Peyer's patch (tissue), 4 donors: ENCODE data around the gene SEPTIN6.

Source experiments
- POLR2A ChIP-seq, 2 donors: fragments of 450-650 bp; IDR thresholded peaks; one replicate each; pipeline ENCODE4 v1.5.1; 2017; ENCODE audit warnings: antibody characterized with exemption in 2 of 2, mild to moderate bottlenecking in 2 of 2, moderate library complexity in 2 of 2
- TF ChIP-seq, protein P1 (sequence below), 6 experiments: fragments of 450-650 bp in 4 of 6; fragments of 200-600 bp in 2 of 6; sonication (generic) in 1 of 6; IDR thresholded peaks; one replicate each; pipeline ENCODE4 v1.5.1; 2017 to 2019; ENCODE audit warnings: antibody characterized with exemption in 6 of 6, mild to moderate bottlenecking in 3 of 6, moderate library complexity in 1 of 6

DNA sequence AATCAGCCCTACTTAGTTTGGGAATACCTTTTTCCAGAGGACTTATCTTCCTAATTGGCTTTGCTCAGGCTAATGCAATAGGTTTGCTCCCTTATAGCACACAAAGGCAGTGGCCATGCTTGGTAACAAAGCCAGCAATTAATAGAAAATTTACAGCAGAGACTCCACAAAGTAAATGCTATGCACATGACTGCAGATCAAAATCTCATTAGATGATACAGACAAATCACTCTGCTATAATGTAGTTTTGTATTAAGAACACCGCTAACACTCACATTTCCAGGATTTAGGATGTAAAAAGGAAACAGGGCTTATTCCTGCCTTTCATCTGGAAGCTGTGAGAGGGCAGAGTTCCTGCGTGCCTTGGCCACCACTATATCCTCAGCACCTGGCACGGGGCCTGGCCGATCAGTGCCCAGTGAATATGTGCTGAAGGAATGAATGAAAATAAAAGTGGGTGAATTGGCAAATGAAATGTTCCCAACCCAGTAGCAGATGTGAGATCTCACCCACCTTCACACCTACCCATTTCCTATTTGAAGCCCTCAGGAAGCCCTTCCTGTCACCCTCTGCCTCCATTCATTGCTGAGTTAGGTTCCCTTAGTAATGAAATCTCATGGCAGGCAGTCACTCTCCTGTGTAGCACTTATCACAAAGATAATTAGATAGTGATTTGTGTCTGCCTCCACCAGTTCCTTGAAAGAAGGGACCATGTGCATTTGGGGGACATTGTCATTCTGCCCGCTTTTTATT lies 5.1 kb downstream of the SEPTIN6 start:
- TF ChIP-seq, protein P1, sequence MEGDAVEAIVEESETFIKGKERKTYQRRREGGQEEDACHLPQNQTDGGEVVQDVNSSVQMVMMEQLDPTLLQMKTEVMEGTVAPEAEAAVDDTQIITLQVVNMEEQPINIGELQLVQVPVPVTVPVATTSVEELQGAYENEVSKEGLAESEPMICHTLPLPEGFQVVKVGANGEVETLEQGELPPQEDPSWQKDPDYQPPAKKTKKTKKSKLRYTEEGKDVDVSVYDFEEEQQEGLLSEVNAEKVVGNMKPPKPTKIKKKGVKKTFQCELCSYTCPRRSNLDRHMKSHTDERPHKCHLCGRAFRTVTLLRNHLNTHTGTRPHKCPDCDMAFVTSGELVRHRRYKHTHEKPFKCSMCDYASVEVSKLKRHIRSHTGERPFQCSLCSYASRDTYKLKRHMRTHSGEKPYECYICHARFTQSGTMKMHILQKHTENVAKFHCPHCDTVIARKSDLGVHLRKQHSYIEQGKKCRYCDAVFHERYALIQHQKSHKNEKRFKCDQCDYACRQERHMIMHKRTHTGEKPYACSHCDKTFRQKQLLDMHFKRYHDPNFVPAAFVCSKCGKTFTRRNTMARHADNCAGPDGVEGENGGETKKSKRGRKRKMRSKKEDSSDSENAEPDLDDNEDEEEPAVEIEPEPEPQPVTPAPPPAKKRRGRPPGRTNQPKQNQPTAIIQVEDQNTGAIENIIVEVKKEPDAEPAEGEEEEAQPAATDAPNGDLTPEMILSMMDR (IDR thresholded peaks at IDR 0.05), result no peak
- no peak for TF ChIP-seq POLR2A (IDR thresholded peaks at IDR 0.05)
